Neural cell (in vitro differentiated cells): ENCODE measurements around the gene ZNF276. TPM values are rescaled to one million over a fixed set of nuclear protein-coding genes. Genes with fewer than 3 reads are reported as not detected.

Experiments
- H2AFZ ChIP-seq: fragments of 200-600, 300-800 bp; sonication (generic), shearing (Covaris generic); 2 replicates; pipeline ENCODE4 v1.6.0; 2014; ENCODE audit warnings: low read depth, mild to moderate bottlenecking, antibody characterized with exemption, low read length, moderate library complexity
- H3F3A ChIP-seq: fragments of 200-600 bp; shearing (Covaris generic); 2 replicates; pipeline ENCODE4 v1.6.1; 2016; ENCODE audit warnings: mild to moderate bottlenecking, moderate library complexity, mixed read lengths, antibody characterized with exemption, low read length; ENCODE audit not compliant: insufficient read depth, poor library complexity, severe bottlenecking
- H3K27ac ChIP-seq: fragments of 200-600, 300-800 bp; sonication (generic), shearing (Covaris generic); 2 replicates; pipeline ENCODE4 v1.5.1; 2014; ENCODE audit warnings: mild to moderate bottlenecking, low read length, moderate library complexity
- H3K27me3 ChIP-seq: fragments of 300-800, 200-600 bp; sonication (generic), shearing (Covaris generic); 2 replicates; pipeline ENCODE4 v1.6.0; 2014; ENCODE audit warnings: mild to moderate bottlenecking, low read depth, low read length, moderate library complexity; ENCODE audit not compliant: insufficient read depth
- H3K36me3 ChIP-seq: fragments of 300-800, 200-600 bp; sonication (generic), shearing (Covaris generic); 2 replicates; pipeline ENCODE4 v1.5.1; 2014; ENCODE audit warnings: mild to moderate bottlenecking, antibody characterized with exemption, low read length, moderate library complexity; ENCODE audit not compliant: insufficient read depth
- H3K4me2 ChIP-seq: fragments of 300-800, 200-600 bp; sonication (generic), shearing (Covaris generic); 2 replicates; pipeline ENCODE4 v1.6.0; 2014; ENCODE audit warnings: mild to moderate bottlenecking, low read length
- H3K4me3 ChIP-seq: fragments of 300-800, 200-600 bp; sonication (generic), shearing (Covaris generic); 2 replicates; pipeline ENCODE4 v1.5.1; 2014; ENCODE audit warnings: mild to moderate bottlenecking, low read length, moderate library complexity
- H3K79me2 ChIP-seq: fragments of 200-600 bp; shearing (Covaris generic); replicated peaks from 2 replicates; pipeline ENCODE4 v1.6.0; 2014; ENCODE audit warnings: mild to moderate bottlenecking, low read length, moderate library complexity; ENCODE audit not compliant: insufficient read depth
- H3K9ac ChIP-seq: fragments of 300-800, 200-600 bp; sonication (generic), shearing (Covaris generic); 2 replicates; pipeline ENCODE4 v1.6.1; 2016; ENCODE audit warnings: mild to moderate bottlenecking, low read length, mixed read lengths
- H3K9me2 ChIP-seq: fragments of 200-600 bp; shearing (Covaris generic); 2 replicates; pipeline ENCODE4 v1.6.1; 2016; ENCODE audit warnings: mild to moderate bottlenecking, low read length, mixed read lengths; ENCODE audit not compliant: insufficient read depth
- H3K9me3 ChIP-seq: fragments of 200-600, 300-800 bp; sonication (generic), shearing (Covaris generic); 2 replicates; pipeline ENCODE4 v1.6.1; 2016; ENCODE audit warnings: mild to moderate bottlenecking, mixed run types, low read length, moderate library complexity, mixed read lengths
- H4K20me1 ChIP-seq: fragments of 200-600 bp; shearing (Covaris generic); 2 replicates; pipeline ENCODE4 v1.6.1; 2016; ENCODE audit warnings: mild to moderate bottlenecking, mixed run types; ENCODE audit not compliant: insufficient read depth
- EP300 ChIP-seq: fragments of 450-650 bp; conservative IDR thresholded peaks from 2 replicates; pipeline ENCODE4 v1.6.1; 2014; ENCODE audit warnings: antibody characterized with exemption, mild to moderate bottlenecking, moderate library complexity; ENCODE audit not compliant: poor library complexity, severe bottlenecking
- EZH2 ChIP-seq: fragments of 200-600, 300-800 bp; shearing (Covaris generic), sonication (generic); IDR thresholded peaks from 2 replicates; pipeline ENCODE4 v1.6.1; 2014; ENCODE audit warnings: antibody characterized with exemption, low read length, borderline replicate concordance, mild to moderate bottlenecking; ENCODE audit not compliant: insufficient read depth, poor library complexity, severe bottlenecking
- MXI1 ChIP-seq: fragments of 450-650 bp; conservative IDR thresholded peaks from 2 replicates; pipeline ENCODE4 v1.6.1; 2014; ENCODE audit warnings: antibody characterized with exemption, mild to moderate bottlenecking; ENCODE audit not compliant: poor library complexity, severe bottlenecking
- POLR2AphosphoS5 ChIP-seq: IDR thresholded peaks from 2 replicates; pipeline ENCODE4 v1.6.1; 2012
- RAD21 ChIP-seq: fragments of 450-650 bp; conservative IDR thresholded peaks from 2 replicates; pipeline ENCODE4 v1.6.1; 2014; ENCODE audit warnings: antibody characterized with exemption, mild to moderate bottlenecking, moderate library complexity
- REST ChIP-seq: IDR thresholded peaks from 2 replicates; pipeline ENCODE4 v1.6.1; 2012; ENCODE audit warnings: borderline replicate concordance
- SMC3 ChIP-seq: fragments of 450-650 bp; conservative IDR thresholded peaks from 2 replicates; pipeline ENCODE4 v1.6.1; 2014; ENCODE audit warnings: antibody characterized with exemption, mild to moderate bottlenecking, moderate library complexity; ENCODE audit not compliant: poor library complexity
- TAF1 ChIP-seq: IDR thresholded peaks from 2 replicates; pipeline ENCODE4 v1.6.1; 2012; ENCODE audit warnings: low read depth
- polyA plus RNA-seq: library from polyadenylated mRNA; depleted of rRNA; stranded (reverse); fragments of >200 nt; gene quantifications from 2 replicates; pipeline ENCODE4 v1.2.3, GENCODE V29; 2014
- TF ChIP-seq, protein P1 (sequence below): fragments of 450-650 bp; IDR thresholded peaks from 2 replicates; pipeline ENCODE4 v1.5.1; 2014; ENCODE audit warnings: antibody characterized with exemption, mild to moderate bottlenecking, moderate library complexity; ENCODE audit not compliant: poor library complexity, severe bottlenecking

ZNF276 gene
- polyA plus RNA-seq, 1 donor from 2014 or later, result 35.4 TPM

DNA sequence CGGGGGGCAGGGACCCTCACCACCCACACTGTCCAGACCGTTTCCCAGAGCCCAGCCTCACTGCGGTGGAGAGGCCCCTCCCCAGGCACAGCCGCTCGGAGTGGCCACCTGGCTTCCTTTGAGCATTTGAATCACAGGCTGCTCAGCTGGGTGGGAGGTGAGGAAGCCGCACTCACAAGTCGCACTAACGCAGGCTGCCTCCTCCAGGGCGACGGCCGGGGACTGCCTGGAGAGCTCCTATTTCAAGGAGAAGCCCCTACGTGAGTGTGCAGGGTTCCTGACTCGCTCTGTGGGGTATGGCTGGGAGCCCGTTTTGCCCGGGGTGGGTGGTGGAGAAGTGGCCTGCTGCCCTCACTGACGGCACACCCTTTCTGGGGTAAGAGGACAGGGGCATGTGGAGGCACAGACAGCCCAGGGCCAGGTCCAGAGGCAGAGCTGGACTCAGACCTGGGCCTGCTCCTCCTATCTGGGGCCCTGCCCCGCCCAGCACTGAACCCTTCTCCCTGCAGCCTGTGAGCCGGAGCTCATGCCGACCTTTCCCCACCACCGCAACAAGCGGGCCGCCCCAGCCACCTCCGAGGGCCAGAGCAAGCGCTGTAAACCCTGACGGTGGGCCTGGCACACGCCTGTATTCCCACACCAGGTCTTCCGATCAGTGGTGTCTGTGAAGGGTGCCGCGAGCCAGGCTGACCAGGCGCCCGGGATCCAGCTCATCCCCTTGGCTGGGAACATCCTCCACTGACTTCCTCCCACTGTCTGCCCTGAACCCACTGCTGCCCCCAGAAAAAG, 26.1 kb upstream of the ZNF276 start:
- Histone ChIP-seq H3K9me2 (no peaks in the 10 kb centered on the region), H2AFZ (no peak overlapping the region), H3K27ac (no peak overlapping the region)

DNA sequence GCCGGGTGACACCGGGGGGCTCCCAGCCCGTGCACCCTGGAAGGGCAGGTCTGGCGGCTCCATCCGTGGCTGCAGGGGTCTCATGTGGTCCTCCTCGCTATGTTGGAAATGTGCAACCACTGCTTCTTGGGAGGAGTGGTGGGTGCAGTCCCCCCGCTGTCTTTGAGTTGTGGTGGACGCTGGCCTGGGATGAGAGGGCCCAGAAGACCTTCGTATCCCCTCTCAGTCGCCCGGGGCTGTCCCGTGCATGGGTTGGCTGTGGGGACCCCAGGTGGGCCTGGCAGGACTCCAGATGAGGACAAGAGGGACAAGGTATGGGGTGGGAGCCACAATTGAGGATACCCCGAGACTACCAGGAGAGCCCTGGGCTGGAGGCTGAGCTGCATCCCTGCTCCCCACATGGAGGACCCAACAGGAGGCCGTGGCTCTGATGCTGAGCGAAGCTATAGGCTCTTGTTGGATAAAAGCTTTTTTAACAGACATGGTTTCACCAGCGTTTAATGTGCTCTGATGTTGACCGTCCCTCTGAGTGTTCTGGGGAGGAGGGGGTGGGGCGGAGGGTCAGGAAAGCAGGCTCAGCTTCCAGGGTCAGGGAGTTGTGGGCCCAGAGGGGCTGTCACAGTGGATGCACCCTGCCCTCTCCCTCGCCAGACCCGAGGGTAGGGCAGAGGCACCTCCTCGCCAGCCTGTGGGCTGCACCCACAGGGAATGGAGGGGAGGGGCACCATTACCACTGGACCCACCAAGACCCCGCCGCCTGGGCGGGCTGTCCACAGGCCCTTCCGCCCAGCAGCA, 25.3 kb upstream of the ZNF276 start:
- H3K79me2 ChIP-seq, result no peaks in the 10 kb centered on the region
- H3K36me3 ChIP-seq, result no peaks in the 10 kb centered on the region
- no peak overlapping the region for H3K4me2 ChIP-seq

More for the DNA sequence above, 26.1 kb upstream of the ZNF276 start:
- no peak overlapping the region for H3K9ac ChIP-seq
- no peaks in the 10 kb centered on the region for H3K27me3 ChIP-seq
- H3K9me3 ChIP-seq, result no peaks in the 10 kb centered on the region
- no peaks in the 10 kb centered on the region for H4K20me1 ChIP-seq
- no peak overlapping the region for H3K4me2 ChIP-seq
- H3K4me3 ChIP-seq, result no peak overlapping the region
- no peaks in the 10 kb centered on the region for H3K36me3 ChIP-seq
- TF ChIP-seq POLR2AphosphoS5 (no peak), TAF1 (no peak), MXI1 (no peak), RAD21 (no peak), REST (no peak), EZH2 (no peak), SMC3 (no peak)
- TF ChIP-seq, protein P1, sequence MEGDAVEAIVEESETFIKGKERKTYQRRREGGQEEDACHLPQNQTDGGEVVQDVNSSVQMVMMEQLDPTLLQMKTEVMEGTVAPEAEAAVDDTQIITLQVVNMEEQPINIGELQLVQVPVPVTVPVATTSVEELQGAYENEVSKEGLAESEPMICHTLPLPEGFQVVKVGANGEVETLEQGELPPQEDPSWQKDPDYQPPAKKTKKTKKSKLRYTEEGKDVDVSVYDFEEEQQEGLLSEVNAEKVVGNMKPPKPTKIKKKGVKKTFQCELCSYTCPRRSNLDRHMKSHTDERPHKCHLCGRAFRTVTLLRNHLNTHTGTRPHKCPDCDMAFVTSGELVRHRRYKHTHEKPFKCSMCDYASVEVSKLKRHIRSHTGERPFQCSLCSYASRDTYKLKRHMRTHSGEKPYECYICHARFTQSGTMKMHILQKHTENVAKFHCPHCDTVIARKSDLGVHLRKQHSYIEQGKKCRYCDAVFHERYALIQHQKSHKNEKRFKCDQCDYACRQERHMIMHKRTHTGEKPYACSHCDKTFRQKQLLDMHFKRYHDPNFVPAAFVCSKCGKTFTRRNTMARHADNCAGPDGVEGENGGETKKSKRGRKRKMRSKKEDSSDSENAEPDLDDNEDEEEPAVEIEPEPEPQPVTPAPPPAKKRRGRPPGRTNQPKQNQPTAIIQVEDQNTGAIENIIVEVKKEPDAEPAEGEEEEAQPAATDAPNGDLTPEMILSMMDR, result no peak
- H3K79me2 ChIP-seq, result no peaks in the 10 kb centered on the region
- no peaks in the 10 kb centered on the region for H3F3A ChIP-seq

More for the DNA sequence above, 25.3 kb upstream of the ZNF276 start:
- Histone ChIP-seq H2AFZ (no peak overlapping the region), H3K27me3 (no peaks in the 10 kb centered on the region), H3F3A (no peaks in the 10 kb centered on the region), H3K9ac (no peak overlapping the region), H3K9me2 (no peaks in the 10 kb centered on the region), H3K27ac (no peak overlapping the region), H3K4me3 (no peak overlapping the region), H4K20me1 (no peaks in the 10 kb centered on the region), H3K9me3 (no peaks in the 10 kb centered on the region)
- TF ChIP-seq TAF1 (no peak), RAD21 (no peak), POLR2AphosphoS5 (no peak), EZH2 (no peak), SMC3 (no peak), EP300 (no peak), MXI1 (no peak)
